IMR-90 (cell line): ENCODE data around the gene DLX3. TPM values are rescaled to one million over a fixed set of nuclear protein-coding genes. Genes with fewer than 3 reads are reported as not detected.

Experiments
- ATAC-seq: fragments of 200-7000 bp; cut with Tn5 transposase; 2 replicates; pipeline ENCODE4 v1.9.1; 2020; ENCODE audit warnings: low read depth, mild to moderate bottlenecking, moderate library complexity
- BruUV-seq: library from RNA; stranded (reverse); fragments of 400-500 nt; replicated peaks from 2 replicates; lab custom pipeline; 2021; lab: Mats Ljungman, UMichigan
- CTCF ChIA-PET: fragments of 300-600 bp; formaldehyde crosslinking; extraction: SDS; loops from one replicate; lab custom pipeline; 2021; ENCODE audit warnings: antibody characterized with exemption; lab: Yijun Ruan, JAX
- POLR2A ChIA-PET: fragments of 300-600 bp; sonication (Branson Sonifier 250); formaldehyde crosslinking; loops from one replicate; lab custom pipeline; 2022; ENCODE audit warnings: antibody characterized with exemption; ENCODE audit not compliant: unreplicated experiment; lab: Charles Lee
- DNase-seq: peaks from one replicate; pipeline ENCODE4 v3.0.0; 2013
- H2AFZ ChIP-seq: replicated peaks from 2 replicates; pipeline ENCODE3; 2013; ENCODE audit warnings: low read length, mild to moderate bottlenecking; ENCODE audit not compliant: poor library complexity
- H2AK5ac ChIP-seq: 2 replicates; pipeline ENCODE4 v1.6.1; 2013; ENCODE audit warnings: low read depth, low read length, inconsistent platforms
- H2AK9ac ChIP-seq: replicated peaks from 2 replicates; pipeline ENCODE3; 2013; ENCODE audit warnings: mild to moderate bottlenecking, low read depth, low read length, moderate library complexity; ENCODE audit not compliant: poor library complexity
- H2BK120ac ChIP-seq: 2 replicates; pipeline ENCODE4 v1.6.1; 2013; ENCODE audit warnings: low read depth, low read length, inconsistent platforms
- H2BK15ac ChIP-seq: 3 replicates; pipeline ENCODE4 v1.6.1; 2013; ENCODE audit warnings: low read depth, low read length, inconsistent platforms
- H2BK20ac ChIP-seq: 2 replicates; pipeline ENCODE4 v1.6.1; 2013; ENCODE audit warnings: low read depth, mild to moderate bottlenecking, inconsistent platforms, low read length, moderate library complexity
- H2BK5ac ChIP-seq: 2 replicates; pipeline ENCODE4 v1.6.1; 2013; ENCODE audit warnings: mild to moderate bottlenecking, low read depth, low read length, inconsistent platforms; ENCODE audit not compliant: poor library complexity, severe bottlenecking
- H3K14ac ChIP-seq: replicated peaks from 2 replicates; pipeline ENCODE4 v1.6.1; 2013; ENCODE audit warnings: low read depth, low read length, inconsistent platforms
- H3K18ac ChIP-seq: 2 replicates; pipeline ENCODE4 v1.6.1; 2013; ENCODE audit warnings: low read depth, low read length, control low read depth
- H3K23ac ChIP-seq: 2 replicates; pipeline ENCODE4 v1.6.1; 2013; ENCODE audit warnings: low read depth, low read length, inconsistent platforms
- H3K27ac ChIP-seq: 2 replicates; pipeline ENCODE4 v1.5.1; 2013; ENCODE audit warnings: mild to moderate bottlenecking, control low read depth, low read length; ENCODE audit not compliant: insufficient read depth
- H3K27me3 ChIP-seq: 2 replicates; pipeline ENCODE4 v1.6.1; 2013; ENCODE audit warnings: low read length; ENCODE audit not compliant: control insufficient read depth, insufficient read depth
- H3K36me3 ChIP-seq: 2 replicates; pipeline ENCODE4 v1.6.1; 2013; ENCODE audit warnings: low read length, mixed read lengths; ENCODE audit not compliant: control insufficient read depth, insufficient read depth
- H3K4ac ChIP-seq: 2 replicates; pipeline ENCODE4 v1.6.1; 2013; ENCODE audit warnings: low read depth, low read length, inconsistent platforms
- H3K4me1 ChIP-seq: 2 replicates; pipeline ENCODE4 v1.6.1; 2013; ENCODE audit warnings: low read length, mixed read lengths; ENCODE audit not compliant: control insufficient read depth, insufficient read depth
- H3K4me2 ChIP-seq: 2 replicates; pipeline ENCODE4 v1.6.1; 2013; ENCODE audit warnings: low read depth, mild to moderate bottlenecking, control low read depth, low read length, moderate library complexity
- H3K4me3 ChIP-seq: 2 replicates; pipeline ENCODE4 v1.5.1; 2013; ENCODE audit warnings: low read depth, mild to moderate bottlenecking, control low read depth, low read length, moderate library complexity; ENCODE audit not compliant: insufficient read depth
- H3K56ac ChIP-seq: 2 replicates; pipeline ENCODE4 v1.6.1; 2013; ENCODE audit warnings: low read length, inconsistent platforms; ENCODE audit not compliant: insufficient read depth; ENCODE audit errors: extremely low read depth
- H3K79me1 ChIP-seq, 2 experiments: 2 replicates each; pipeline ENCODE4 v1.6.1; 2013; ENCODE audit warnings: low read length in 2 of 2, inconsistent platforms in 1 of 2, low read depth in 1 of 2
- H3K9ac ChIP-seq: 2 replicates; pipeline ENCODE4 v1.6.1; 2013; ENCODE audit warnings: low read depth, low read length, control low read depth
- H3K9me1 ChIP-seq: 2 replicates; pipeline ENCODE4 v1.6.1; 2013; ENCODE audit warnings: low read length, inconsistent platforms; ENCODE audit not compliant: insufficient read depth
- H3K9me3 ChIP-seq: 2 replicates; pipeline ENCODE4 v1.6.1; 2013; ENCODE audit warnings: low read length; ENCODE audit not compliant: control insufficient read depth, insufficient read depth
- H4K20me1 ChIP-seq: 2 replicates; pipeline ENCODE4 v1.6.1; 2013; ENCODE audit warnings: low read length, inconsistent platforms; ENCODE audit not compliant: insufficient read depth
- H4K5ac ChIP-seq: 2 replicates; pipeline ENCODE4 v1.6.1; 2013; ENCODE audit warnings: mild to moderate bottlenecking, low read depth, low read length, control low read depth
- H4K8ac ChIP-seq, 2 experiments: 2 replicates each; pipeline ENCODE4 v1.6.1; 2013; ENCODE audit warnings: low read depth in 2 of 2, low read length in 2 of 2, control low read depth in 1 of 2, inconsistent platforms in 1 of 2
- H4K91ac ChIP-seq: 2 replicates; pipeline ENCODE4 v1.6.1; 2013; ENCODE audit warnings: low read depth, low read length, inconsistent platforms; ENCODE audit not compliant: insufficient read depth
- POLR2A ChIP-seq: IDR thresholded peaks from 2 replicates; pipeline ENCODE4 v1.6.1; 2012; ENCODE audit warnings: mild to moderate bottlenecking, low read depth, low read length
- RAD21 ChIP-seq: IDR thresholded peaks from 2 replicates; pipeline ENCODE4 v1.6.1; 2012; ENCODE audit warnings: low read length, improper control_type of control experiment
- WGBS, 2 experiments: methylation state at CpG; one replicate each; pipeline versions ENCODE4 v1.1.5 to v1.1.7; 2013; ENCODE audit warnings: missing lambda C conversion rate in 2 of 2; ENCODE audit not compliant: insufficient read length in 1 of 2; ENCODE audit errors: extremely low coverage in 2 of 2; 5-methylcytosine and 5-hydroxymethylcytosine counted together
- dilution Hi-C: fragments of 300-500 bp; cut with HindIII; formaldehyde crosslinking; loops from one replicate; pipeline ENCODE4 v1.14.3; 2018; ENCODE audit warnings: low sequenced_read_pairs; ENCODE audit not compliant: unreplicated experiment
- in situ Hi-C: fragments of 300-500 bp; cut with MboI; formaldehyde crosslinking; loops from 3 replicates; pipeline ENCODE4 v1.14.3; 2019; ENCODE audit warnings: low sequenced_read_pairs, inconsistent platforms, mixed read lengths
- intact Hi-C: fragments of 100-400 bp; cut with micrococcal nuclease; formaldehyde crosslinking; loops from 2 replicates; pipeline ENCODE4 v1.10.0; 2022
- polyA plus RNA-seq, 3 experiments: library from polyadenylated mRNA; depleted of rRNA; stranded (reverse); fragments of >200 nt; gene quantifications; 2 replicates each; pipeline ENCODE4 v1.2.3, GENCODE V29; 2012; ENCODE audit warnings: low replicate concordance in 1 of 3
- total RNA-seq: library from RNA; depleted of rRNA; stranded (reverse); fragments of >200 nt; gene quantifications from 2 replicates; pipeline ENCODE4 v1.2.3, GENCODE V29; 2012

DLX3 gene
- total and polyA plus RNA-seq, 2 of the 4 experiments (the other 2 are of a cell fraction) = not detected

DNA sequence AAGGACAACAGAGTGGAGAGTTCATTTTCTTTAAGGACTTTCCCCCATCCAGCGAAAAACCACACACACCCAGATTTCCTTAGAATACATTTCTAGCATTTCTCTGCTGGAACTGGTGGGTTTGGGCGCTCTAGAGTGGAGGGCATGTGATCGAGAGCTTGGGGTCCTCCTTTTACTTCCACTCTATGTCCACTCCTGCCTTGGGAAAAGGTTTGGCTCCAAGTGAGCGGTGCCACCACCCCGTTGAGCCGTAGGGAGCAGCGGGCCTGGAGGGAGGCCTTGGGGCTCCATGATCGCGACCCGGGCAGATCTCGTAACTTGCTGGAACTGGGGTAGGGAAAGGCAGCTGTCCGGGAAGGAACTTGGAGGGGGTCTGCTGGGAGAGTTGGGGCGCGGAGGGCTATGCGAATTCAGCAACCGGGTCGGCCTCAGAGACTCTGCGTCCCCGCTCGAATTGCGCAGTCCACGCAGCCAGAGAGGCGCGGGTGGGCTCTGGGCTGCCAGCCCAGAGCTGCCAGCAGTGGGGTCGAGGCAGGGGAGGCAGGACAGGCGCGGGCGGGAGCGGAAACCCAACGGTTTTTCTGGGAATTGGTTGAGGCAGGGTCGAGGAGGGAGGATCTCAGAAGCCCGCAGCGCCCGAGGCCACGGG, 23.7 kb downstream of the DLX3 start:
- Histone ChIP-seq H3K27me3 (peaks cover 98% of the 10 kb centered on the region), H3K4me2 (no peak overlapping the region)

More for the DNA sequence above, 23.7 kb downstream of the DLX3 start:
- Histone ChIP-seq H2AK5ac (no peak overlapping the region), H3K9ac (no peak overlapping the region), H2AK9ac (no peak overlapping the region), H4K20me1 (no peaks in the 10 kb centered on the region; the same call in none of the 2 replicates), H4K91ac (no peak overlapping the region), H2BK5ac (no peak overlapping the region), H3K27ac (no peak overlapping the region), H4K8ac (no peak overlapping the region), H3K36me3 (no peaks in the 10 kb centered on the region), H3K4ac (no peak overlapping the region), H3K9me3 (peaks cover 14% of the 10 kb centered on the region), H2BK15ac (no peak overlapping the region), H4K5ac (no peak overlapping the region), H3K79me1 (no peaks in the 10 kb centered on the region), H3K56ac (no peak overlapping the region), H3K18ac (no peak overlapping the region), H2BK20ac (no peak overlapping the region), H3K23ac (no peak overlapping the region), H2BK120ac (no peak overlapping the region), H3K4me1 (no peaks in the 10 kb centered on the region), H2AFZ (no peak overlapping the region), H3K4me3 (no peak overlapping the region), H3K14ac (no peak overlapping the region), H3K9me1 (no peaks in the 10 kb centered on the region)
- BruUV-seq = no TSS peak
- dilution Hi-C loops = no loop called here
- ChIA-PET POLR2A (no interaction called here), CTCF (no interaction called here)
- DNase-seq (no peak), ATAC-seq (no peak)
- no peak for TF ChIP-seq POLR2A
- TF ChIP-seq RAD21 = no peak
- in situ Hi-C loops = no loop called here
- WGBS, 2 experiments = 11% methylated on average over 24 of the region's 35 CpGs; no CpG with 5 or more reads in 1 of the 2 experiments
- intact Hi-C loops = no loop called here
